Measurements from ENCODE around the gene SYPL2.
"Not testable (repeated sequence)": the region's sequence is repeated elsewhere in the genome, so short reads cannot be mapped to it uniquely, and the experiment has no call there.

SYPL2 gene

GRCh38 chr1:109472779-109473178, 6.4 kb downstream of the SYPL2 start:
- DNase-seq (ENCODE audit: low read depth) = no peak

- not testable (repeated sequence) for DNase-seq (ENCODE audit: low read depth)
Observed at GRCh38 chr1:109473284-109474057, 7.1 kb downstream of the SYPL2 start.

- no peak for DNase-seq (ENCODE audit: low read depth)
Observed at GRCh38 chr1:109474697-109475096, 8.4 kb downstream of the SYPL2 start.

GRCh38 chr1:109475261-109475660, 8.9 kb downstream of the SYPL2 start:
- DNase-seq (ENCODE audit: low read depth) = no peak

- no peak for DNase-seq (ENCODE audit: low read depth)
Observed at GRCh38 chr1:109476825-109477224, 10.5 kb downstream of the SYPL2 start.

- DNase-seq (ENCODE audit: low read depth) = no peak
Observed at GRCh38 chr1:109477821-109478220, 11.5 kb downstream of the SYPL2 start.

- no peak for DNase-seq (ENCODE audit: low read depth)
Observed at GRCh38 chr1:109478806-109479205, 12.5 kb downstream of the SYPL2 start.

- no peak for DNase-seq (ENCODE audit: low read depth)
Observed at GRCh38 chr1:109479311-109479710, 13.0 kb downstream of the SYPL2 start.

GRCh38 chr1:109479901-109480300, 13.6 kb downstream of the SYPL2 start:
- no peak for DNase-seq (ENCODE audit: low read depth)

GRCh38 chr1:109481646-109482045, 15.3 kb downstream of the SYPL2 start:
- DNase-seq (ENCODE audit: low read depth) = no peak

- no peak for DNase-seq (ENCODE audit: low read depth)
Observed at GRCh38 chr1:109482242-109482641, 15.9 kb downstream of the SYPL2 start.

- peak; percentile 42 for DNase-seq (ENCODE audit: low read depth)
Observed at GRCh38 chr1:109482791-109483671, 16.7 kb downstream of the SYPL2 start.

GRCh38 chr1:109483672-109484518, 17.5 kb downstream of the SYPL2 start, which contains the start of gene ATXN7L2:
Gene ATXN7L2, plus strand, starts transcription at chr1:109483905. Its CDS starts 49 bp downstream, at chr1:109483954.
- DNase-seq (ENCODE audit: low read depth) = peak; percentile 89

GRCh38 chr1:109484519-109484975, 18.2 kb downstream of the SYPL2 start:
- DNase-seq (ENCODE audit: low read depth) = no peak

- DNase-seq (ENCODE audit: low read depth) = no peak
Observed at GRCh38 chr1:109485001-109485400, 18.7 kb downstream of the SYPL2 start.

GRCh38 chr1:109487261-109487660, 20.9 kb downstream of the SYPL2 start:
- DNase-seq (ENCODE audit: low read depth) = no peak

GRCh38 chr1:109488201-109488600, 21.9 kb downstream of the SYPL2 start:
- DNase-seq (ENCODE audit: low read depth) = no peak

GRCh38 chr1:109488696-109489095, 22.4 kb downstream of the SYPL2 start:
- DNase-seq (ENCODE audit: low read depth) = no peak

- DNase-seq (ENCODE audit: low read depth) = no peak
Observed at GRCh38 chr1:109490029-109490933, 23.9 kb downstream of the SYPL2 start.

- no peak for DNase-seq (ENCODE audit: low read depth)
Observed at GRCh38 chr1:109490934-109491302, 24.6 kb downstream of the SYPL2 start.

GRCh38 chr1:109491372-109491771, 25.0 kb downstream of the SYPL2 start:
- DNase-seq (ENCODE audit: low read depth) = no peak

Measured in T-helper 22 cell (primary cell).